A673 (cell line): ENCODE results near the gene CDH6. TPM values are rescaled to one million over a fixed set of nuclear protein-coding genes. Genes with fewer than 3 reads are reported as not detected.

Source experiments
- BruUV-seq: library from RNA; stranded (reverse); fragments of 400-500 nt; replicated peaks from 2 replicates; lab custom pipeline; 2021; lab: Mats Ljungman, UMichigan
- CTCF ChIA-PET: fragments of 300-600 bp; sonication (Branson Sonifier 250); formaldehyde crosslinking; loops from one replicate; lab custom pipeline; 2022; ENCODE audit warnings: antibody characterized with exemption; lab: Charles Lee
- POLR2A ChIA-PET: fragments of 300-600 bp; sonication (Branson Sonifier 250); formaldehyde crosslinking; loops from one replicate; lab custom pipeline; 2022; ENCODE audit warnings: antibody characterized with exemption; ENCODE audit not compliant: low non-redundant PET; lab: Charles Lee
- DNase-seq: peaks from one replicate; pipeline ENCODE4 v3.0.0-alpha.2; 2015; ENCODE audit warnings: low spot score
- H3K27ac ChIP-seq: fragments of 200-600 bp; sonication (generic); 2 replicates; pipeline ENCODE4 v1.5.1; 2016; ENCODE audit warnings: mixed run types, low read depth, mild to moderate bottlenecking, mixed read lengths, antibody characterized with exemption, low read length; ENCODE audit not compliant: poor library complexity, severe bottlenecking
- H3K27me3 ChIP-seq: fragments of 200-600 bp; sonication (generic); replicated peaks from 2 replicates; pipeline ENCODE4 v1.6.1; 2017; ENCODE audit warnings: mixed run types, low read depth, mild to moderate bottlenecking, mixed read lengths, antibody characterized with exemption, low read length; ENCODE audit not compliant: insufficient read depth, poor library complexity
- H3K36me3 ChIP-seq: fragments of 200-600 bp; sonication (generic); 2 replicates; pipeline ENCODE4 v1.6.1; 2016; ENCODE audit warnings: mixed run types, mild to moderate bottlenecking, mixed read lengths, antibody characterized with exemption, low read length; ENCODE audit not compliant: insufficient read depth, poor library complexity, severe bottlenecking
- H3K4me1 ChIP-seq: fragments of 200-600 bp; sonication (generic); 2 replicates; pipeline ENCODE4 v1.6.1; 2017; ENCODE audit warnings: mixed run types, mild to moderate bottlenecking, mixed read lengths, antibody characterized with exemption, low read length; ENCODE audit not compliant: insufficient read depth, poor library complexity, severe bottlenecking
- H3K4me3 ChIP-seq: fragments of 200-600 bp; sonication (generic); 2 replicates; pipeline ENCODE4 v1.5.1; 2016; ENCODE audit warnings: low read depth, mixed run types, mild to moderate bottlenecking, mixed read lengths, low read length; ENCODE audit not compliant: poor library complexity, severe bottlenecking
- H3K9me3 ChIP-seq: fragments of 200-600 bp; sonication (generic); 2 replicates; pipeline ENCODE4 v1.6.1; 2016; ENCODE audit warnings: mixed run types, low read depth, mild to moderate bottlenecking, mixed read lengths, antibody characterized with exemption, low read length; ENCODE audit not compliant: poor library complexity, severe bottlenecking
- EZH2 ChIP-seq: fragments of 200-600 bp; sonication (generic); IDR thresholded peaks from 2 replicates; pipeline ENCODE4 v1.6.1; 2017; ENCODE audit warnings: borderline replicate concordance, low read depth, mild to moderate bottlenecking, mixed read lengths, antibody characterized with exemption, low read length; ENCODE audit not compliant: poor library complexity, severe bottlenecking
- intact Hi-C: fragments of 100-400 bp; cut with micrococcal nuclease; formaldehyde crosslinking; loops from one replicate; pipeline ENCODE4 v1.10.0; 2022; ENCODE audit not compliant: unreplicated experiment
- total RNA-seq: library from RNA; stranded (reverse); gene quantifications from 2 replicates; pipeline ENCODE4 v1.2.3, GENCODE V29; 2021
- TF ChIP-seq, protein P1 (sequence below): fragments of 300-800, 200-600 bp; sonication (generic); conservative IDR thresholded peaks from 2 replicates; pipeline ENCODE4 v1.5.1; 2017; ENCODE audit warnings: low read depth, mild to moderate bottlenecking, antibody characterized with exemption, low read length, moderate library complexity, mixed read lengths

CDH6 gene
- total RNA-seq, 1 experiment from 2014 or later: 3.6 TPM

DNA sequence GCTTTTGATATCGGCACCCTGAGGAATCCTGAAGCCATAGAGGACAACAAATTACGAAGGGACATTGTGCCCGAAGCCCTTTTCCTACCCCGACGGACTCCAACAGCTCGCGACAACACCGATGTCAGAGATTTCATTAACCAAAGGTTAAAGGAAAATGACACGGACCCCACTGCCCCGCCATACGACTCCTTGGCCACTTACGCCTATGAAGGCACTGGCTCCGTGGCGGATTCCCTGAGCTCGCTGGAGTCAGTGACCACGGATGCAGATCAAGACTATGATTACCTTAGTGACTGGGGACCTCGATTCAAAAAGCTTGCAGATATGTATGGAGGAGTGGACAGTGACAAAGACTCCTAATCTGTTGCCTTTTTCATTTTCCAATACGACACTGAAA, 129.5 kb downstream of the CDH6 start:
- Histone ChIP-seq H3K9me3 (no peaks in the 10 kb centered on the region), H3K4me1 (peaks cover 10% of the 10 kb centered on the region), H3K36me3 (no peaks in the 10 kb centered on the region), H3K27me3 (no peaks in the 10 kb centered on the region), H3K4me3 (no peak overlapping the region), H3K27ac (no peak overlapping the region)
- TF ChIP-seq, protein P1, sequence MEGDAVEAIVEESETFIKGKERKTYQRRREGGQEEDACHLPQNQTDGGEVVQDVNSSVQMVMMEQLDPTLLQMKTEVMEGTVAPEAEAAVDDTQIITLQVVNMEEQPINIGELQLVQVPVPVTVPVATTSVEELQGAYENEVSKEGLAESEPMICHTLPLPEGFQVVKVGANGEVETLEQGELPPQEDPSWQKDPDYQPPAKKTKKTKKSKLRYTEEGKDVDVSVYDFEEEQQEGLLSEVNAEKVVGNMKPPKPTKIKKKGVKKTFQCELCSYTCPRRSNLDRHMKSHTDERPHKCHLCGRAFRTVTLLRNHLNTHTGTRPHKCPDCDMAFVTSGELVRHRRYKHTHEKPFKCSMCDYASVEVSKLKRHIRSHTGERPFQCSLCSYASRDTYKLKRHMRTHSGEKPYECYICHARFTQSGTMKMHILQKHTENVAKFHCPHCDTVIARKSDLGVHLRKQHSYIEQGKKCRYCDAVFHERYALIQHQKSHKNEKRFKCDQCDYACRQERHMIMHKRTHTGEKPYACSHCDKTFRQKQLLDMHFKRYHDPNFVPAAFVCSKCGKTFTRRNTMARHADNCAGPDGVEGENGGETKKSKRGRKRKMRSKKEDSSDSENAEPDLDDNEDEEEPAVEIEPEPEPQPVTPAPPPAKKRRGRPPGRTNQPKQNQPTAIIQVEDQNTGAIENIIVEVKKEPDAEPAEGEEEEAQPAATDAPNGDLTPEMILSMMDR: no peak
- no peak for TF ChIP-seq EZH2
- BruUV-seq: no TSS peak
- ChIA-PET CTCF (no interaction called here), POLR2A (no interaction called here)
- no peak for DNase-seq
- intact Hi-C loops: no loop called here

DNA sequence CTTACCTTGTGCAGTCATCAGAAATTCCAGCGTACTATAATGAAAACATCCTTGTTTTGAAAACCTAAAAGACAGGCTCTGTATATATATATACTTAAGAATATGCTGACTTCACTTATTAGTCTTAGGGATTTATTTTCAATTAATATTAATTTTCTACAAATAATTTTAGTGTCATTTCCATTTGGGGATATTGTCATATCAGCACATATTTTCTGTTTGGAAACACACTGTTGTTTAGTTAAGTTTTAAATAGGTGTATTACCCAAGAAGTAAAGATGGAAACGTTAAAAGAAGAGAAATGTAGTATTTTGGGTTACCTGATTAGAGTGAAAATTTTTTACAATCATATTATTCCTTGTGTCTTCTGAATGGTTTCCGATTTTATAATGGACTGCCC, 131.4 kb downstream of the CDH6 start:
- no TSS peak for BruUV-seq
- Histone ChIP-seq H3K27me3 (no peaks in the 10 kb centered on the region), H3K4me1 (peaks cover 11% of the 10 kb centered on the region), H3K36me3 (no peaks in the 10 kb centered on the region), H3K27ac (no peak overlapping the region), H3K4me3 (no peak overlapping the region), H3K9me3 (no peaks in the 10 kb centered on the region)
- no peak for TF ChIP-seq EZH2
- TF ChIP-seq, protein P1: no peak
- POLR2A ChIA-PET: no interaction called here
- intact Hi-C loops: no loop called here
- DNase-seq: no peak
- CTCF ChIA-PET: no interaction called here

DNA sequence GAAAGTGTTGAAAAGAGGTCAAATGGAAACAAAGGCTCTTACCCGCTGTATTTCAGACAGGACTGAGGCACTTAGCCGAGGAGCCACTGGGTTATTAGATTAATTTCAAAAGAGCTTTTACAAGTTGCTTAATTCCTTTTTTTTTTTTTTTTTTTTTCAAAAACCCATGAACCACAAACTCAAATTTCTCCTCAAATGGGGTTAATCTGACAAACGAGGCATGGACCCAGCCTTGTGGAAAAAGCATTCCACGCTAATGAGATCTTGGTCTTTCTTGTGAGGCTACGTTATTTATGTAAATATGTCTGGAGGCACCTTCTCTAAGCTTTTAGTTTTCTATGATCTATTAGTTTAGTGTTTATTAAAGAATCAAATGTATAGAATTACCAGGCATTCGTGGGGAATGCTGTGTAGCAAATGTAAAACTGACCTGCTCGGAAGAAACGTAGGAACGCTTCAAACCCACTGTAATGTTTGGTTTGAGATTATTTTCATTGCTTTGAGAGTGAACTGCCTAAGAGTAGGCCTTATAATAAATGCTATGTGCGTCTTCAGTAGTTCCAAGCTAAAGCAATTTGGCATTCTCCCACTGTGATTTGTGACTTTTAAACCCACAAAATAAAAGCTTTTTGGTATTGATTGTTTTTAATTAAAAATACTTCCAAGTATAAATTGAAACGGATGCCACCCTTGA, 134.7 kb downstream of the CDH6 start:
- H3K36me3 ChIP-seq: no peaks in the 10 kb centered on the region
- peaks cover 11% of the 10 kb centered on the region for H3K4me1 ChIP-seq
- CTCF ChIA-PET: no interaction called here
- H3K27ac ChIP-seq: peak overlapping the region; percentile 2
- no TSS peak for BruUV-seq
- intact Hi-C loops: no loop called here
- no peak for DNase-seq
- H3K27me3 ChIP-seq: no peaks in the 10 kb centered on the region
- POLR2A ChIA-PET: no interaction called here
- H3K9me3 ChIP-seq: no peaks in the 10 kb centered on the region
- TF ChIP-seq, protein P1: no peak
- TF ChIP-seq EZH2: no peak
- peak overlapping the region; percentile 6 for H3K4me3 ChIP-seq
